Hepatocyte (in vitro differentiated cells): ENCODE measurements around the gene DCN. TPM values are rescaled to one million over a fixed set of nuclear protein-coding genes. Genes with fewer than 3 reads are reported as not detected.

Experiments used
- DNase-seq: peaks from one replicate; pipeline ENCODE4 v3.0.0-alpha.2; 2016; ENCODE audit warnings: low spot score
- H2AFZ ChIP-seq: fragments of 200-600 bp; sonication (generic); 2 replicates; pipeline ENCODE4 v1.6.0; 2016; ENCODE audit warnings: antibody characterized with exemption, mild to moderate bottlenecking
- H3K27ac ChIP-seq: fragments of 200-600 bp; sonication (generic); 2 replicates; pipeline ENCODE4 v1.5.1; 2016; ENCODE audit warnings: mild to moderate bottlenecking
- H3K27me3 ChIP-seq: fragments of 200-600 bp; sonication (generic); 2 replicates; pipeline ENCODE4 v1.6.1; 2016
- H3K36me3 ChIP-seq: fragments of 200-600 bp; sonication (generic); replicated peaks from 2 replicates; pipeline ENCODE4 v1.5.1; 2016; ENCODE audit warnings: low read depth; ENCODE audit not compliant: insufficient read depth
- H3K4me1 ChIP-seq: fragments of 200-600 bp; sonication (generic); 2 replicates; pipeline ENCODE4 v1.5.1; 2016; ENCODE audit warnings: mild to moderate bottlenecking, moderate library complexity; ENCODE audit not compliant: insufficient read depth
- H3K4me2 ChIP-seq: fragments of 200-600 bp; sonication (generic); 2 replicates; pipeline ENCODE4 v1.6.0; 2016
- H3K4me3 ChIP-seq: fragments of 200-600 bp; sonication (generic); 2 replicates; pipeline ENCODE4 v1.5.1; 2016; ENCODE audit warnings: mild to moderate bottlenecking
- H3K79me2 ChIP-seq: fragments of 200-600 bp; sonication (generic); 2 replicates; pipeline ENCODE4 v1.6.0; 2017; ENCODE audit warnings: mild to moderate bottlenecking
- H3K9me2 ChIP-seq: fragments of 200-600 bp; sonication (generic); replicated peaks from 2 replicates; pipeline ENCODE4 v1.6.0; 2017; ENCODE audit warnings: mild to moderate bottlenecking; ENCODE audit not compliant: insufficient read depth
- H3K9me3 ChIP-seq: fragments of 200-600 bp; sonication (generic); 2 replicates; pipeline ENCODE4 v1.5.1; 2016; ENCODE audit warnings: low read depth, mild to moderate bottlenecking
- H4K20me1 ChIP-seq: fragments of 200-600 bp; sonication (generic); 2 replicates; pipeline ENCODE4 v1.6.0; 2016; ENCODE audit warnings: mild to moderate bottlenecking; ENCODE audit not compliant: insufficient read depth, poor library complexity, severe bottlenecking
- EZH2 ChIP-seq: fragments of 200-600 bp; sonication (generic); IDR thresholded peaks from 2 replicates; pipeline ENCODE4 v1.6.1; 2016; ENCODE audit warnings: antibody characterized with exemption, mild to moderate bottlenecking, borderline replicate concordance
- EZH2phosphoT487 ChIP-seq: fragments of 200-600 bp; sonication (generic); IDR thresholded peaks from one replicate; pipeline ENCODE4 v1.6.1; 2018; ENCODE audit warnings: antibody characterized with exemption, mild to moderate bottlenecking, low read depth, moderate library complexity; ENCODE audit not compliant: unreplicated experiment, severe bottlenecking
- WGBS: methylation state at CpG from one replicate; pipeline ENCODE4 v1.1.6; 2016; ENCODE audit warnings: low lambda C conversion rate; ENCODE audit errors: missing lambda C conversion rate; 5-methylcytosine and 5-hydroxymethylcytosine counted together
- polyA plus RNA-seq: library from polyadenylated mRNA; unstranded; fragments of >200 nt; fragmentation: Nextera tagmentation; extraction: Ambion mirVana; gene quantifications from 2 replicates; pipeline ENCODE4 v1.2.1, GENCODE V29; 2016
- total RNA-seq: library from RNA; depleted of rRNA; stranded (reverse); fragments of >200 nt; gene quantifications from 2 replicates; pipeline ENCODE4 v1.2.3, GENCODE V29; 2014
- TF ChIP-seq, protein P1 (sequence below): fragments of 200-600 bp; sonication (generic); IDR thresholded peaks from 2 replicates; pipeline ENCODE4 v1.5.1; 2016; ENCODE audit warnings: antibody characterized with exemption, mild to moderate bottlenecking; ENCODE audit not compliant: poor library complexity

DCN gene
- total and polyA plus RNA-seq, 2 experiments from 2014 or later = 1,996 to 2,382 TPM

GRCh38 chr12:91179315-91179714 is 3.3 kb downstream of the DCN start:
- WGBS = 45% methylated on average over 7 of the region's 7 CpGs
- H3K27me3 ChIP-seq = no peaks in the 10 kb centered on the region
- no peaks in the 10 kb centered on the region for H3K36me3 ChIP-seq
- peak overlapping the region; percentile 88 for H3K27ac ChIP-seq
- H3K4me1 ChIP-seq = peaks cover 8% of the 10 kb centered on the region
- H3K4me3 ChIP-seq = peak overlapping the region; percentile 34
- no peaks in the 10 kb centered on the region for H3K9me3 ChIP-seq
- peak overlapping the region; percentile 69 for H3K4me2 ChIP-seq
- H3K9me2 ChIP-seq = no peaks in the 10 kb centered on the region
- no peaks in the 10 kb centered on the region for H4K20me1 ChIP-seq
- TF ChIP-seq EZH2phosphoT487 = no peak
- TF ChIP-seq EZH2 = no peak
- TF ChIP-seq, protein P1, sequence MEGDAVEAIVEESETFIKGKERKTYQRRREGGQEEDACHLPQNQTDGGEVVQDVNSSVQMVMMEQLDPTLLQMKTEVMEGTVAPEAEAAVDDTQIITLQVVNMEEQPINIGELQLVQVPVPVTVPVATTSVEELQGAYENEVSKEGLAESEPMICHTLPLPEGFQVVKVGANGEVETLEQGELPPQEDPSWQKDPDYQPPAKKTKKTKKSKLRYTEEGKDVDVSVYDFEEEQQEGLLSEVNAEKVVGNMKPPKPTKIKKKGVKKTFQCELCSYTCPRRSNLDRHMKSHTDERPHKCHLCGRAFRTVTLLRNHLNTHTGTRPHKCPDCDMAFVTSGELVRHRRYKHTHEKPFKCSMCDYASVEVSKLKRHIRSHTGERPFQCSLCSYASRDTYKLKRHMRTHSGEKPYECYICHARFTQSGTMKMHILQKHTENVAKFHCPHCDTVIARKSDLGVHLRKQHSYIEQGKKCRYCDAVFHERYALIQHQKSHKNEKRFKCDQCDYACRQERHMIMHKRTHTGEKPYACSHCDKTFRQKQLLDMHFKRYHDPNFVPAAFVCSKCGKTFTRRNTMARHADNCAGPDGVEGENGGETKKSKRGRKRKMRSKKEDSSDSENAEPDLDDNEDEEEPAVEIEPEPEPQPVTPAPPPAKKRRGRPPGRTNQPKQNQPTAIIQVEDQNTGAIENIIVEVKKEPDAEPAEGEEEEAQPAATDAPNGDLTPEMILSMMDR = no peak
- no peak overlapping the region for H2AFZ ChIP-seq
- H3K79me2 ChIP-seq = peaks cover 43% of the 10 kb centered on the region
- no peak for DNase-seq

DNA sequence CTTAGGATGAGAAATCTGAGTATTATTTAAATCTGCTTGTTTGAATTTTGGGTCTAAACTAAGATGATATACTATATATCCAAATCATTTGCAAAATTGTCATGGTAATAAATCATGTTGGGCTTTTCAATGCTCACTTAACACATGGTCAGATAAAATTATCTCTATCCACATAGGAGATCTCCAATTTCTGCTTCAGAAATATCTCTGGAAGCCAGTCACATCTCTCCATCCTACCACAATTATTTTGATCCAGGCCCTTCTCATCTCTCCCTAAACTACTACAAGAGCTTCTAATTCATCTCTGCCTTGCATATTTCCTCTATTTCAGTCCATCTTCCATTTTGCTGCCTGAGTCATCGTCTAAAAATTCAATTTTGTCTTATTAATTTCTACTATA is 3.8 kb downstream of the DCN start:
- H3K36me3 ChIP-seq = no peaks in the 10 kb centered on the region
- 79% methylated on average over 1 of the region's 1 CpG for WGBS
- no peaks in the 10 kb centered on the region for H4K20me1 ChIP-seq
- no peak overlapping the region for H2AFZ ChIP-seq
- no peaks in the 10 kb centered on the region for H3K9me3 ChIP-seq
- DNase-seq = no peak
- H3K4me3 ChIP-seq = peak overlapping the region; percentile 34
- no peaks in the 10 kb centered on the region for H3K9me2 ChIP-seq
- H3K79me2 ChIP-seq = peaks cover 47% of the 10 kb centered on the region
- no peak for TF ChIP-seq EZH2phosphoT487
- TF ChIP-seq, protein P1 = no peak
- peak overlapping the region; percentile 88 for H3K27ac ChIP-seq
- H3K4me2 ChIP-seq = peak overlapping the region; percentile 69
- H3K4me1 ChIP-seq = peaks cover 6% of the 10 kb centered on the region
- no peaks in the 10 kb centered on the region for H3K27me3 ChIP-seq

- Histone ChIP-seq H3K27ac (peak overlapping the region; percentile 88), H3K4me3 (peak overlapping the region; percentile 34), H3K9me3 (no peaks in the 10 kb centered on the region), H4K20me1 (no peaks in the 10 kb centered on the region), H3K36me3 (no peaks in the 10 kb centered on the region), H3K79me2 (peaks cover 52% of the 10 kb centered on the region), H3K4me2 (peak overlapping the region; percentile 69), H3K4me1 (peaks cover 3% of the 10 kb centered on the region), H3K9me2 (no peaks in the 10 kb centered on the region), H3K27me3 (no peaks in the 10 kb centered on the region), H2AFZ (no peak overlapping the region)
- WGBS = 61% methylated on average over 7 of the region's 7 CpGs
- TF ChIP-seq, protein P1 = peak; percentile 66
- TF ChIP-seq EZH2phosphoT487 = no peak
- no peak for TF ChIP-seq EZH2
- peak; percentile 21 for DNase-seq
These were observed 4.5 kb downstream of the DCN start for GRCh38 chr12:91178139-91178561.

GRCh38 chr12:91177381-91177780 is 5.2 kb downstream of the DCN start:
- Histone ChIP-seq H3K4me3 (no peak overlapping the region), H3K27ac (peak overlapping the region; percentile 88), H3K36me3 (no peaks in the 10 kb centered on the region), H3K4me2 (peak overlapping the region; percentile 69), H3K9me3 (no peaks in the 10 kb centered on the region), H3K79me2 (peaks cover 56% of the 10 kb centered on the region), H3K27me3 (no peaks in the 10 kb centered on the region), H4K20me1 (no peaks in the 10 kb centered on the region), H3K9me2 (no peaks in the 10 kb centered on the region), H3K4me1 (peaks cover 3% of the 10 kb centered on the region), H2AFZ (no peak overlapping the region)
- TF ChIP-seq EZH2phosphoT487 (no peak), EZH2 (no peak)
- TF ChIP-seq, protein P1 = no peak
- 100% methylated on average over 1 of the region's 1 CpG for WGBS
- no peak for DNase-seq
